GM23248 (cell line): ENCODE measurements around the gene EML6. TPM values are rescaled to one million over a fixed set of nuclear protein-coding genes. Genes with fewer than 3 reads are reported as not detected.

Experiments
- DNase-seq: peaks from one replicate; pipeline ENCODE4 v3.0.0-alpha.2; 2015
- H2AFZ ChIP-seq: fragments of 200-600 bp; sonication (generic); 2 replicates; pipeline ENCODE4 v1.6.1; 2016; ENCODE audit warnings: antibody characterized with exemption
- H3F3A ChIP-seq: fragments of 200-600 bp; sonication (generic); 2 replicates; pipeline ENCODE4 v1.6.1; 2016; ENCODE audit warnings: mild to moderate bottlenecking, antibody characterized with exemption, mixed run types; ENCODE audit not compliant: insufficient read depth
- H3K27ac ChIP-seq: fragments of 200-600 bp; sonication (generic); 2 replicates; pipeline ENCODE4 v1.5.1; 2016; ENCODE audit warnings: mild to moderate bottlenecking
- H3K27me3 ChIP-seq: fragments of 200-600 bp; sonication (generic); replicated peaks from 2 replicates; pipeline ENCODE4 v1.6.1; 2016; ENCODE audit warnings: mild to moderate bottlenecking; ENCODE audit not compliant: insufficient read depth
- H3K36me3 ChIP-seq: fragments of 200-600 bp; sonication (generic); 2 replicates; pipeline ENCODE4 v1.6.1; 2016; ENCODE audit warnings: low read depth, mild to moderate bottlenecking
- H3K4me1 ChIP-seq: fragments of 200-600 bp; sonication (generic); 2 replicates; pipeline ENCODE4 v1.6.1; 2016; ENCODE audit warnings: mild to moderate bottlenecking; ENCODE audit not compliant: insufficient read depth
- H3K4me2 ChIP-seq: fragments of 200-600 bp; sonication (generic); one replicate; pipeline ENCODE4 v1.6.1; 2016; ENCODE audit warnings: mild to moderate bottlenecking; ENCODE audit not compliant: unreplicated experiment
- H3K4me3 ChIP-seq: fragments of 200-600 bp; sonication (generic); 2 replicates; pipeline ENCODE4 v1.5.1; 2016; ENCODE audit warnings: mild to moderate bottlenecking
- H3K79me2 ChIP-seq: fragments of 200-600 bp; sonication (generic); 2 replicates; pipeline ENCODE4 v1.6.1; 2016; ENCODE audit warnings: mild to moderate bottlenecking; ENCODE audit not compliant: insufficient read depth
- H3K9ac ChIP-seq: fragments of 200-600 bp; sonication (generic); 2 replicates; pipeline ENCODE4 v1.6.1; 2016; ENCODE audit warnings: mild to moderate bottlenecking
- H3K9me2 ChIP-seq: fragments of 200-600 bp; sonication (generic); 2 replicates; pipeline ENCODE4 v1.6.1; 2016; ENCODE audit warnings: mixed run types, mild to moderate bottlenecking, moderate library complexity; ENCODE audit not compliant: insufficient read depth
- H3K9me3 ChIP-seq: fragments of 200-600 bp; sonication (generic); one replicate; pipeline ENCODE4 v1.6.1; 2017; ENCODE audit warnings: low read depth
- H4K20me1 ChIP-seq: fragments of 200-600 bp; sonication (generic); 2 replicates; pipeline ENCODE4 v1.6.0; 2016; ENCODE audit not compliant: insufficient read depth
- EZH2 ChIP-seq: fragments of 200-600 bp; sonication (generic); IDR thresholded peaks from 2 replicates; pipeline ENCODE4 v1.6.1; 2018; ENCODE audit warnings: antibody characterized with exemption, mild to moderate bottlenecking; ENCODE audit not compliant: insufficient read depth, poor library complexity, severe bottlenecking
- EZH2phosphoT487 ChIP-seq: fragments of 200-600 bp; sonication (generic); IDR thresholded peaks from 2 replicates; pipeline ENCODE4 v1.6.1; 2018; ENCODE audit warnings: antibody characterized with exemption, moderate library complexity, mild to moderate bottlenecking, low read depth; ENCODE audit not compliant: insufficient read depth
- WGBS, 2 experiments: methylation state at CpG; one replicate each; pipeline ENCODE4 v1.1.6; 2015 to 2017; ENCODE audit warnings: low lambda C conversion rate in 2 of 2, low coverage in 1 of 2; ENCODE audit errors: missing lambda C conversion rate in 2 of 2; 5-methylcytosine and 5-hydroxymethylcytosine counted together
- in situ Hi-C: fragments of 300-500 bp; cut with MboI; formaldehyde crosslinking; loops from 2 replicates; pipeline ENCODE4 v1.15.0; 2020
- polyA plus RNA-seq: library from polyadenylated mRNA; unstranded; fragments of >200 nt; fragmentation: Nextera tagmentation; extraction: Ambion mirVana; gene quantifications from 2 replicates; pipeline ENCODE4 v1.2.1, GENCODE V29; 2016
- total RNA-seq: library from RNA; depleted of rRNA; stranded (reverse); fragments of >200 nt; shearing (Covaris generic); gene quantifications from 2 replicates; pipeline ENCODE4 v1.2.3, GENCODE V29; 2014

The EML6 gene
- total and polyA plus RNA-seq, 2 experiments from 2014 or later: 0.54 to 0.76 TPM

- H3K79me2 ChIP-seq: peaks cover 34% of the 10 kb centered on the region
- no peak overlapping the region for H3K9ac ChIP-seq
- H2AFZ ChIP-seq: no peak overlapping the region
- no peaks in the 10 kb centered on the region for H4K20me1 ChIP-seq
- DNase-seq: no peak
- H3K4me3 ChIP-seq: no peak overlapping the region
- no peaks in the 10 kb centered on the region for H3K9me3 ChIP-seq
- no peak for TF ChIP-seq EZH2phosphoT487
- TF ChIP-seq EZH2: no peak
- peaks cover 22% of the 10 kb centered on the region for H3F3A ChIP-seq
- no peaks in the 10 kb centered on the region for H3K9me2 ChIP-seq
- peaks cover 25% of the 10 kb centered on the region for H3K4me1 ChIP-seq
- H3K4me2 ChIP-seq: no peak overlapping the region
- H3K27me3 ChIP-seq: no peaks in the 10 kb centered on the region
- in situ Hi-C loops: loop anchor here (10.0 kb wide), 1 partner anchor 263 kb away; no protein-coding TSS in a partner anchor
- WGBS, 2 experiments: 75 to 76% methylated on average over 9 of the region's 9 CpGs
- H3K27ac ChIP-seq: no peak overlapping the region
- no peaks in the 10 kb centered on the region for H3K36me3 ChIP-seq
Measured at GRCh38 chr2:54901224-54901986, 177.9 kb downstream of the EML6 start.

GRCh38 chr2:54902763-54903162, 179.3 kb downstream of the EML6 start:
- Histone ChIP-seq H3K27ac (no peak overlapping the region), H2AFZ (no peak overlapping the region), H3K4me3 (no peak overlapping the region), H4K20me1 (no peaks in the 10 kb centered on the region), H3K9me3 (no peaks in the 10 kb centered on the region), H3K4me1 (peaks cover 25% of the 10 kb centered on the region), H3F3A (peaks cover 22% of the 10 kb centered on the region), H3K27me3 (no peaks in the 10 kb centered on the region), H3K4me2 (no peak overlapping the region), H3K9ac (no peak overlapping the region), H3K79me2 (peaks cover 34% of the 10 kb centered on the region), H3K9me2 (no peaks in the 10 kb centered on the region), H3K36me3 (no peaks in the 10 kb centered on the region)
- no peak for DNase-seq
- in situ Hi-C loops: loop anchor here (10.0 kb wide), 1 partner anchor 262 kb away; no protein-coding TSS in a partner anchor
- TF ChIP-seq EZH2phosphoT487 (no peak), EZH2 (no peak)
- WGBS, 2 experiments: 96 to 99% methylated on average over 7 of the region's 7 CpGs

- H4K20me1 ChIP-seq: no peaks in the 10 kb centered on the region
- WGBS, 2 experiments: 15% methylated on average over 9 of the region's 9 CpGs
- no peaks in the 10 kb centered on the region for H3K27me3 ChIP-seq
- no peaks in the 10 kb centered on the region for H3K9me3 ChIP-seq
- no peaks in the 10 kb centered on the region for H3K9me2 ChIP-seq
- H3K27ac ChIP-seq: peak overlapping the region; percentile 69
- H3K36me3 ChIP-seq: no peaks in the 10 kb centered on the region
- peak; percentile 99 for DNase-seq
- peaks cover 34% of the 10 kb centered on the region for H3K79me2 ChIP-seq
- peak overlapping the region; percentile 13 for H3K9ac ChIP-seq
- H3K4me2 ChIP-seq: peak overlapping the region; percentile 48
- peak overlapping the region; percentile 33; the same call in 1 of the 2 replicates for H2AFZ ChIP-seq
- H3K4me1 ChIP-seq: peaks cover 33% of the 10 kb centered on the region
- in situ Hi-C loops: loop anchor here (10.0 kb wide), 1 partner anchor 261 kb away; no protein-coding TSS in a partner anchor
- H3F3A ChIP-seq: peaks cover 27% of the 10 kb centered on the region
- H3K4me3 ChIP-seq: peak overlapping the region; percentile 38
- TF ChIP-seq EZH2phosphoT487 (0 out of 2 replicates have a peak, but pooled peaks have one; percentile 33), EZH2 (no peak)
Measured at GRCh38 chr2:54903736-54904554, 180.5 kb downstream of the EML6 start.

GRCh38 chr2:54904836-54905235, 181.4 kb downstream of the EML6 start:
- 87 to 88% methylated on average over 5 of the region's 5 CpGs for WGBS, 2 experiments
- H3K4me1 ChIP-seq: peaks cover 37% of the 10 kb centered on the region
- no peak overlapping the region for H3K9ac ChIP-seq
- in situ Hi-C loops: loop anchor here (10.0 kb wide), 1 partner anchor 260 kb away; no protein-coding TSS in a partner anchor
- H3K9me3 ChIP-seq: no peaks in the 10 kb centered on the region
- no peaks in the 10 kb centered on the region for H3K27me3 ChIP-seq
- H3K36me3 ChIP-seq: no peaks in the 10 kb centered on the region
- H3K79me2 ChIP-seq: peaks cover 29% of the 10 kb centered on the region
- H3K9me2 ChIP-seq: no peaks in the 10 kb centered on the region
- peak overlapping the region; percentile 59; the same call in 1 of the 2 replicates for H3K27ac ChIP-seq
- no peaks in the 10 kb centered on the region for H4K20me1 ChIP-seq
- H2AFZ ChIP-seq: no peak overlapping the region
- peak overlapping the region; percentile 48 for H3K4me2 ChIP-seq
- peaks cover 31% of the 10 kb centered on the region for H3F3A ChIP-seq
- no peak for DNase-seq
- TF ChIP-seq EZH2 (no peak), EZH2phosphoT487 (no peak)
- no peak overlapping the region for H3K4me3 ChIP-seq
